Endothelial cell of hepatic sinusoid (primary cell): ENCODE results near the gene NKX1-1.
"Not testable (repeated sequence)": the region's sequence is repeated elsewhere in the genome, so short reads cannot be mapped to it uniquely, and the experiment has no call there.

Experiments used
- in situ Hi-C: cut with HindIII; loops from 2 replicates; pipeline ENCODE4 v1.10.0; 2017; ENCODE audit warnings: low sequenced_read_pairs

The NKX1-1 gene

GRCh38 chr4:1395389-1395820 is 10.8 kb downstream of the NKX1-1 start:
- in situ Hi-C loops = not testable (repeated sequence)

GRCh38 chr4:1394554-1395388 is 11.5 kb downstream of the NKX1-1 start:
- in situ Hi-C loops = not testable (repeated sequence)

GRCh38 chr4:1393866-1394265 is 12.4 kb downstream of the NKX1-1 start:
- in situ Hi-C loops = no loop called here

GRCh38 chr4:1393363-1393762 is 12.9 kb downstream of the NKX1-1 start:
- in situ Hi-C loops = not testable (repeated sequence)

- in situ Hi-C loops = no loop called here
These were observed 20.6 kb downstream of the NKX1-1 start for GRCh38 chr4:1385373-1386340.

GRCh38 chr4:1384675-1385372 is 21.4 kb downstream of the NKX1-1 start:
- in situ Hi-C loops = no loop called here

GRCh38 chr4:1383728-1384591 is 22.3 kb downstream of the NKX1-1 start:
- in situ Hi-C loops = no loop called here

GRCh38 chr4:1382776-1383727 is 23.2 kb downstream of the NKX1-1 start:
- in situ Hi-C loops = no loop called here

- in situ Hi-C loops = no loop called here
These were observed 24.2 kb downstream of the NKX1-1 start for GRCh38 chr4:1381944-1382541.

- in situ Hi-C loops = no loop called here
These were observed 25.0 kb downstream of the NKX1-1 start for GRCh38 chr4:1381181-1381621.

- in situ Hi-C loops = no loop called here
These were observed 25.7 kb downstream of the NKX1-1 start for GRCh38 chr4:1380368-1381151.

- in situ Hi-C loops = no loop called here
These were observed 26.4 kb downstream of the NKX1-1 start for GRCh38 chr4:1379801-1380331.

GRCh38 chr4:1379351-1379781 is 26.9 kb downstream of the NKX1-1 start:
- in situ Hi-C loops = no loop called here

- in situ Hi-C loops = no loop called here
These were observed 27.5 kb downstream of the NKX1-1 start for GRCh38 chr4:1378559-1379231.

GRCh38 chr4:1377606-1378261 is 28.5 kb downstream of the NKX1-1 start:
- in situ Hi-C loops = no loop called here

GRCh38 chr4:1376841-1377605 is 29.2 kb downstream of the NKX1-1 start:
- in situ Hi-C loops = no loop called here
